ENCODE measurements around the gene SLX4.

SLX4 gene

GRCh38 chr16:3548445-3548844 is 63.0 kb downstream of the SLX4 start:
- no peak for DNase-seq

DNA sequence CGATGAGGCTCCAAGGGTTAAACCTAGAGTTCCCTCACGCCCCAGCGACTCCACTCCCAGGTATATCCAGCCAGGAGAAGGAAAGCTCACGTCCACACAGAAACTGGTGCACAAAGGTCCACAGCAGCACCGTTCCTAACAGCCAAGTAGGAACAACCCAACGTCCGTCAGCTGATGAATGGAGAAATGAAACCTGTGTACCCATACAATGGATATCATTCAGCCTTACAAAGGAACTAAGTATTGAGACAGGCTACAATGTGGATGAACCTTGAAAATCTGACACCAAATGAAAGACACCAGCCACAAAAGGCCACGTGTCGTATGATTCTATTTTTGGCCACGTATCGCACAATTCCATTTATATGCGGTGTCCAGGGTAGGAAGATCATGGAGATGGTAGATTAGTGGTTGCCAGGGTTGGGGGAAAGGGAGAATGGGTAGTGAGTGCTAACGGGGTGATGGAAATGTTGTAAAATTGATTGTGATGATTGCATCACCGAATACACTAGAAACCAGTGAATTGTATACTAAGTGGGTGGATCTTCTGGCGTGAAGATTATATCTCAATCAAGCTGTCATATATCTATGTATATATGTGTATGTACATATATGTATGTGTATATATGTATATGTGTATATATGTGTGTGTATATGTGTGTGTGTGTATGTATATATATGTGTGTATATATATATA is 64.3 kb downstream of the SLX4 start:
- DNase-seq = no peak

GRCh38 chr16:3542601-3543373 is 68.6 kb downstream of the SLX4 start:
- DNase-seq = no peak

DNA sequence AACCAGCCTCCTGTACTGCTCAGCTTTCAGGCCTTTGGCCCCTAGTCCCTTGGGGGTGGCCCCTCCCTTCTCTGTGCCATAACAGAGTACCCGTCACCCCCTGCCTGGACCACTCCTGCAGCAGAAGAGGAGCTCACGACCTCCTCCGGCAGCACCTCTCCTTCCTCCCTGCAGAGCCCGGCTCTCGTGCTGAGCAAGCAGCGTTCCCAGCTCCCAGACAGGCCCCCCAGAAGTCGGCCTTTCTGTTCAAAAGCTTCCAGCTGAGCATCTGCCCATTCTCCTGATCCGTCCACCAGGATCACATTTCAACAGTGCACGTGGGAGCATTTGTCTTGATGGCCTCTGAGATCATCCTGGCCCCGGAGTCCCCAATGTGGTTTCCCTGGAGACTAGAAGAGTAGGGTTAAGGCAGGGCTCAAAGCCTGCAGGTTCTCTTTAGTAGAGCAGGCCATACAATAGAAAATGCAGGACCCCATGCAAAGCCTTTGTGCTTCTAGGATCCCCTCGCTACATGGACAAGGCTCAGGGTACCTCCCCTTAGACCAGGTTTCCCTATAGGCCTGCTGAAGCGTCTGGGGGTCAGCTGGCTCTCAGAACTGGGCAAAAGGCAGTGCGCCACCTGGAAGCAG is 69.8 kb downstream of the SLX4 start:
- no peak for DNase-seq

- DNase-seq = no peak
Observed at GRCh38 chr16:3538222-3538621, 73.2 kb downstream of the SLX4 start.

GRCh38 chr16:3536851-3537250 is 74.6 kb downstream of the SLX4 start:
- no peak for DNase-seq

DNA sequence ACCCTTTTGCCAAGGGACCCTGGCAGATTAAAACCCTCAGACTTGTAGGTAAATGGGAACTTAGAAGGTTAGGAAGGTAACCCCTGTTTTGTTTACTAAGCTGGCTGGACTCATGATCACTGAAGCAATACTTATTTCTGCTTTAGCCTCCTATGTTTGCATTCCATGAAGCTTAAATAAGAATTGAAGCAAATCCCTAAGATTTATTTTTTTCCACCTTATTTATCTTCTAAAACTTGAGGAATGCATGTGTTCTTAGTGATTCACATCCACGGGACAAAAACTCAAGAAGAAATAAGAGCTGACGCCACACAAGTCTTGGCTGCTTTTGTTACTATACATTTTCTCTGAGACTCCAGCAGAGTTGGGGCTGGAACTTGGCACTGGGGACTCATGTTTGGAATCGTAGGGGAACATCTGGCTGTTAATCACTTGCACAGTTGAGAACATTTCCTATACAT is 75.1 kb downstream of the SLX4 start:
- no peak for DNase-seq

- DNase-seq = no peak
Observed at GRCh38 chr16:3534126-3534525, 77.3 kb downstream of the SLX4 start.

DNA sequence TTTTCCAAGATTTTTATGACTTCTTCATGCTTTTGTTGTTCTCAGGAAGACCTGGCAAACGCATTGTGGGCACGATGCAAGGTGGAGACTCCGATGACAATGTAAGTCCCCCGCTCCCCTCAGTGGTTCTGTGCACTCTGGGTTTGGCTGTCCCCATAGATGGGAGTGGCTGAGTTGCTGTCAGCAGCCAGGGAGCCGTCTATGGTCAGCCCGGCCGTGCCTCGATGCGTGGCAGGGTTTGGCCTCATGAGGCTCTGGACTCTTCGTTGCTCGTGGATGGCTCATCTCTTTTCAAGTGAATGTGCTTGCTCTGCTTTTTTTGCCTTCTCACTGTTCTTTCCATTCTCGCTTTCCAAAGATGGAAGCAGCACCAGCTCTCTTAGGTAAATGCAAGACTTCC is 78.7 kb downstream of the SLX4 start:
- DNase-seq = no peak

All from NCI-H510A treated with DMSO at 0.1 percent for 48 hours (cell line).